Heart left ventricle (tissue), 16 donors: Measurements from ENCODE around the gene PTRH1. TPM values are rescaled to one million over a fixed set of nuclear protein-coding genes. Genes with fewer than 3 reads are reported as not detected.
"Not testable (repeated sequence)": the region's sequence is repeated elsewhere in the genome, so short reads cannot be mapped to it uniquely, and the experiment has no call there.

Source experiments
- ATAC-seq, 4 donors: fragments of 200-7000 bp; cut with Tn5 transposase; one replicate each; pipeline ENCODE4 v1.9.1; 2020 to 2022; ENCODE audit warnings: moderate library complexity in 4 of 4, mild to moderate bottlenecking in 3 of 4, moderate number of reproducible peaks in 1 of 4
- DNase-seq, 5 donors: peaks; one replicate each; pipeline ENCODE4 v3.0.0-alpha.2; 2020
- H3K27ac ChIP-seq, 12 donors: fragments of 200-600 bp; sonication (generic) in 4 of 12; one replicate each; pipeline versions ENCODE4 v1.5.0 to v1.8.0; 2016 to 2022; ENCODE audit warnings: mild to moderate bottlenecking in 2 of 12
- H3K27me3 ChIP-seq, 9 donors: fragments of 200-600 bp; sonication (generic) in 2 of 9; one replicate each; pipeline versions ENCODE4 v1.5.1 to v1.8.0; 2016 to 2022; ENCODE audit warnings: mild to moderate bottlenecking in 3 of 9
- H3K36me3 ChIP-seq, 9 donors: fragments of 200-600 bp; sonication (generic) in 2 of 9; one replicate each; pipeline versions ENCODE4 v1.5.0 to v1.8.0; 2018 to 2022; ENCODE audit warnings: mild to moderate bottlenecking in 2 of 9
- H3K4me1 ChIP-seq, 12 donors: fragments of 200-600 bp; sonication (generic) in 4 of 12; one replicate each; pipeline versions ENCODE4 v1.5.0 to v1.8.0; 2016 to 2022; ENCODE audit warnings: mild to moderate bottlenecking in 3 of 12
- H3K4me3 ChIP-seq, 12 donors: fragments of 200-600 bp; sonication (generic) in 4 of 12; one replicate each; pipeline versions ENCODE4 v1.5.0 to v1.8.0; 2017 to 2022; ENCODE audit warnings: mild to moderate bottlenecking in 9 of 12, moderate library complexity in 4 of 12
- H3K9me3 ChIP-seq, 12 donors: fragments of 200-600 bp; sonication (generic) in 4 of 12; one replicate each; pipeline versions ENCODE4 v1.5.0 to v1.8.0; 2016 to 2022; ENCODE audit warnings: mild to moderate bottlenecking in 1 of 12
- POLR2A ChIP-seq, 2 donors: fragments of 450-650 bp; IDR thresholded peaks; one replicate each; pipeline ENCODE4 v1.6.1; 2017; ENCODE audit warnings: antibody characterized with exemption in 2 of 2, mild to moderate bottlenecking in 2 of 2, moderate library complexity in 2 of 2
- WGBS, 4 donors: extraction: QIAGEN DNeasy Blood & Tissue Kit in 2 of 4; methylation state at CpG; one replicate each; pipeline versions ENCODE4 v1.1.5 to v1.1.7; 2013 to 2018; 5-methylcytosine and 5-hydroxymethylcytosine counted together
- intact Hi-C, 10 donors: fragments of 100-400 bp; cut with DNase I; formaldehyde crosslinking; loops; one replicate each; pipeline versions ENCODE4 v1.11.1 to v1.14.2; 2022
- polyA plus RNA-seq, 2 donors: library from polyadenylated mRNA; stranded (reverse); fragments of 200-250 nt; gene quantifications; one replicate each; pipeline ENCODE4 v1.2.3, GENCODE V29; 2013
- total RNA-seq, 9 donors: library from RNA; depleted of rRNA in 2 of 9; stranded (reverse); fragments of >200 nt in 2 of 9; fragmentation: NEBNext Ultra II Directional in 3 of 9; extraction: Animal tissue kit (Norgen Biotek cat#: 25700) in 3 of 9; gene quantifications; one replicate each; pipeline versions ENCODE4 v1.1.0 to v1.2.4, GENCODE V29; 2016 to 2023
- TF ChIP-seq, protein P1 (sequence below), 12 donors: fragments of 200-600 bp; sonication (generic) in 4 of 12; IDR thresholded peaks; one replicate each; pipeline versions ENCODE4 v1.5.0 to v1.8.0; 2018 to 2022; ENCODE audit warnings: antibody characterized with exemption in 12 of 12, mild to moderate bottlenecking in 5 of 12
- donor health status: ischemic (EF 13 %, LVEDD 7.1; RV severe dilation, severe dysfunction).
- donor health status: healthy with polysubstance abuse.
- donor health status: DM: no; HTN: yes; CAD: no.
- donor health status: DM: no; HTN: no; CAD: no.
- donor health status: ischemic (EF 25% LVEDD 6.9; RV normal size, moderate dysfunction).
- donor health status: ischemic (EF 25% LVEDD 5.7; RV mildly dilated, moderate dysfunction).
- donor health status: healthy.
- donor health status: DM: yes; HTN: yes; CAD: no.
- donor health status: ischemic (EF 35%, LVEDD 5.7; RV mildly dilated, moderate dysfunction).
- donor health status: nonischemic (EF 11% LVEDD 7.7; RV severe dilation, severe dysfunction).
- donor health status: DM: yes; HTN: yes; CAD: no.
- donor health status: PGD.
- donor health status: ischemic (EF 29% LVEDD 5.4; RV normal size, mild dysfunction).
- donor health status: nonischemic (EF 23%, LVEDD 6.1; RV moderate dilation, normal function).

PTRH1 gene
- total and polyA plus RNA-seq, 11 donors, result 7.3 to 44.7 (median 14.0) TPM

GRCh38 chr9:127761491-127761956, 46.1 kb upstream of the PTRH1 start:
- peak overlapping the region; percentile 1 to 51 (median 43) for H3K4me3 ChIP-seq
- 33 to 55% (median 41%) methylated on average over 5 of the region's 5 CpGs for WGBS, 4 donors
- ATAC-seq (peak in 2 of 4 donors; percentile 18 to 25), DNase-seq (no peak)
- peaks cover 9 to 92% (median 42%) of the 10 kb centered on the region in 12 donors for H3K4me1 ChIP-seq
- peak overlapping the region; percentile 61 to 97 (median 86) for H3K27ac ChIP-seq
- no peaks in the 10 kb centered on the region for H3K9me3 ChIP-seq
- no peak for TF ChIP-seq POLR2A (IDR thresholded peaks at IDR 0.05)
- TF ChIP-seq, protein P1, sequence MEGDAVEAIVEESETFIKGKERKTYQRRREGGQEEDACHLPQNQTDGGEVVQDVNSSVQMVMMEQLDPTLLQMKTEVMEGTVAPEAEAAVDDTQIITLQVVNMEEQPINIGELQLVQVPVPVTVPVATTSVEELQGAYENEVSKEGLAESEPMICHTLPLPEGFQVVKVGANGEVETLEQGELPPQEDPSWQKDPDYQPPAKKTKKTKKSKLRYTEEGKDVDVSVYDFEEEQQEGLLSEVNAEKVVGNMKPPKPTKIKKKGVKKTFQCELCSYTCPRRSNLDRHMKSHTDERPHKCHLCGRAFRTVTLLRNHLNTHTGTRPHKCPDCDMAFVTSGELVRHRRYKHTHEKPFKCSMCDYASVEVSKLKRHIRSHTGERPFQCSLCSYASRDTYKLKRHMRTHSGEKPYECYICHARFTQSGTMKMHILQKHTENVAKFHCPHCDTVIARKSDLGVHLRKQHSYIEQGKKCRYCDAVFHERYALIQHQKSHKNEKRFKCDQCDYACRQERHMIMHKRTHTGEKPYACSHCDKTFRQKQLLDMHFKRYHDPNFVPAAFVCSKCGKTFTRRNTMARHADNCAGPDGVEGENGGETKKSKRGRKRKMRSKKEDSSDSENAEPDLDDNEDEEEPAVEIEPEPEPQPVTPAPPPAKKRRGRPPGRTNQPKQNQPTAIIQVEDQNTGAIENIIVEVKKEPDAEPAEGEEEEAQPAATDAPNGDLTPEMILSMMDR (IDR thresholded peaks at IDR 0.05), result no peak
- H3K27me3 ChIP-seq, result peaks cover 0 to 5% (median 0%) of the 10 kb centered on the region in 9 donors
- H3K36me3 ChIP-seq, result peaks cover 0 to 40% (median 15%) of the 10 kb centered on the region in 9 donors
- intact Hi-C loops, result loop anchor here in 2 of 10 donors (5.0 to 10.0 kb wide), 2 partner anchors 93 to 96 kb away; partner anchors contain the start of gene ENG (in 1 of the 2)

- Histone ChIP-seq H3K36me3 (peaks cover 0 to 38% (median 11%) of the 10 kb centered on the region in 9 donors), H3K4me3 (peak overlapping the region; percentile 8 to 51 (median 43)), H3K4me1 (peaks cover 12 to 91% (median 39%) of the 10 kb centered on the region in 12 donors), H3K27me3 (peaks cover 0 to 9% (median 0%) of the 10 kb centered on the region in 9 donors), H3K9me3 (no peaks in the 10 kb centered on the region), H3K27ac (peak overlapping the region; percentile 61 to 97 (median 86))
- 49 to 75% (median 72%) methylated on average over 5 of the region's 5 CpGs for WGBS, 4 donors
- DNase-seq, result no peak
- intact Hi-C loops, result loop anchor here in 2 of 10 donors (5.0 to 10.0 kb wide), 2 partner anchors 94 to 96 kb away; partner anchors contain the start of gene ENG (in 1 of the 2)
- no peak for TF ChIP-seq POLR2A (IDR thresholded peaks at IDR 0.05)
- TF ChIP-seq, protein P1 (IDR thresholded peaks at IDR 0.05), result no peak
- ATAC-seq, result no peak
These were observed 45.6 kb upstream of the PTRH1 start for GRCh38 chr9:127761061-127761460.

DNA sequence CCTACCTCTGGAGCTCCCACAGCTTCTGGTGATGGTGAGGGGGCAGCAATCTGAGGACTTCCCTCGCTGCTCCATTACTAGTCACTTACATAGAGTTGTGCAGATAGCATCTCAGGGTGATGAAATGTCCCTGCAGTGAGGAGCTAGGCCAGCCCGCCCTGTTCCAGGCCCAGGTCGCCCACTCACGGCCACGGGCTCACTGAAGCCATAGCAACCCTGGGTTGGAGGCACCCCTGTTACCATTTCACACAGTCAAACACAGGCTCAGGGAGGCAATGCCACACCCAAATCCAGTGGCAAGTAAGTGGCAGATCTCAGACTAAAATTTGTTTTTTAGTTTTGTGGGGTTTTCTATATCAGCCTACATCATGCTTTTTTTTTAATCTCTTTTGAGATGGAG, 43.4 kb upstream of the PTRH1 start:
- WGBS, 4 donors, result 50 to 71% (median 63%) methylated on average over 5 of the region's 5 CpGs
- H3K27me3 ChIP-seq, result peaks cover 0 to 30% (median 14%) of the 10 kb centered on the region in 9 donors

DNA sequence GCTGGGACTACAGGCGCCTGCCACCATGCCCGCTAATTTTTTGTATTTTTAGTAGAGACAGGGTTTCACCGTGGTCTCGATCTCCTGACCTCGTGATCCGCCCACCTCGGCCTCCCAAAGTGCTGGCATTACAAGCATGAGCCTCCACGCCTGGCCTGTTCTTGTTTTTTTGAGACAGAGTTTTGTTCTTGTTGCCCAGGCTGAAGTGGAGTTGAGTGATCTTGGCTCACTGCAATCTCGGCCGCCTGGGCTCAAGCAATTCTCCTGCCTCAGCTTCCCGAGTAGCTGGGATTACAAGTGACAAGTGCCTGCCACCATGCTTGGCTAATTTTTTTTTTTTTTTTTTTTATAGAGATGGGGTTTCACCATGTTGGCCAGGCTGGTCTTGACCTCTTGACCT, 41.3 kb upstream of the PTRH1 start:
- peaks cover 0 to 50% (median 11%) of the 10 kb centered on the region in 9 donors for H3K36me3 ChIP-seq
- peaks cover 0 to 35% (median 17%) of the 10 kb centered on the region in 9 donors for H3K27me3 ChIP-seq
- DNase-seq, H3K9me3 ChIP-seq, intact Hi-C loops, ATAC-seq: not testable (repeated sequence)
- 67 to 74% (median 72%) methylated on average over 11 of the region's 11 CpGs for WGBS, 4 donors
- H3K27ac ChIP-seq, result peak overlapping the region in 6 of 12 donors; percentile 29 to 80 (median 66)
- H3K4me1 ChIP-seq, result peaks cover 6 to 74% (median 20%) of the 10 kb centered on the region in 12 donors
- peak overlapping the region in 1 of 12 donors; percentile 5 for H3K4me3 ChIP-seq

More for the DNA sequence above, 43.4 kb upstream of the PTRH1 start:
- DNase-seq (no peak), ATAC-seq (no peak)
- H3K36me3 ChIP-seq, result peaks cover 0 to 41% (median 11%) of the 10 kb centered on the region in 9 donors
- no peak for TF ChIP-seq POLR2A (IDR thresholded peaks at IDR 0.05)
- TF ChIP-seq, protein P1 (IDR thresholded peaks at IDR 0.05), result no peak
- intact Hi-C loops, result no loop called here
- H3K4me3 ChIP-seq, result peak overlapping the region in 6 of 12 donors; percentile 1 to 51 (median 33)
- no peaks in the 10 kb centered on the region for H3K9me3 ChIP-seq
- H3K27ac ChIP-seq, result peak overlapping the region in 10 of 12 donors; percentile 22 to 97 (median 86)
- H3K4me1 ChIP-seq, result peaks cover 10 to 88% (median 35%) of the 10 kb centered on the region in 12 donors
